Calu3 (cell line): ENCODE measurements around the gene RTL10. TPM values are rescaled to one million over a fixed set of nuclear protein-coding genes. Genes with fewer than 3 reads are reported as not detected.

Experiments
- BruUV-seq: library from RNA; stranded (reverse); fragments of 400-500 nt; replicated peaks from 2 replicates; lab custom pipeline; 2021; lab: Mats Ljungman, UMichigan
- CTCF ChIA-PET: fragments of 300-600 bp; sonication (Branson Sonifier 250); formaldehyde crosslinking; loops from one replicate; lab custom pipeline; 2022; ENCODE audit warnings: antibody characterized with exemption; lab: Charles Lee
- DNase-seq: peaks from one replicate; pipeline ENCODE4 v3.0.0; 2022
- H3K27ac Mint-ChIP-seq: one replicate; pipeline ENCODE4 v1.8.0; 2022; ENCODE audit warnings: mixed read lengths; ENCODE audit not compliant: unreplicated experiment
- H3K27me3 Mint-ChIP-seq: one replicate; pipeline ENCODE4 v1.8.0; 2022; ENCODE audit warnings: mixed read lengths; ENCODE audit not compliant: unreplicated experiment
- H3K36me3 Mint-ChIP-seq: one replicate; pipeline ENCODE4 v1.8.0; 2022; ENCODE audit warnings: mild to moderate bottlenecking, moderate library complexity, mixed read lengths; ENCODE audit not compliant: insufficient read depth, unreplicated experiment
- H3K4me1 Mint-ChIP-seq: one replicate; pipeline ENCODE4 v1.8.0; 2022; ENCODE audit warnings: mild to moderate bottlenecking, low read depth, mixed read lengths; ENCODE audit not compliant: unreplicated experiment
- H3K4me3 Mint-ChIP-seq: one replicate; pipeline ENCODE4 v1.8.0; 2022; ENCODE audit warnings: mild to moderate bottlenecking, low read depth, moderate library complexity, mixed read lengths; ENCODE audit not compliant: unreplicated experiment
- H3K9me3 Mint-ChIP-seq: one replicate; pipeline ENCODE4 v1.8.0; 2022; ENCODE audit warnings: low read depth, mixed read lengths; ENCODE audit not compliant: unreplicated experiment
- CTCF ChIP-seq: fragments of 200-600 bp; IDR thresholded peaks from one replicate; pipeline ENCODE4 v1.8.0; 2022; ENCODE audit warnings: antibody characterized with exemption; ENCODE audit not compliant: unreplicated experiment
- intact Hi-C: fragments of 100-400 bp; cut with micrococcal nuclease; formaldehyde crosslinking; loops from one replicate; pipeline ENCODE4 v1.10.0; 2022; ENCODE audit not compliant: unreplicated experiment
- total RNA-seq: library from RNA; stranded (reverse); gene quantifications from 2 replicates; pipeline ENCODE4 v1.2.3, GENCODE V29; 2022

RTL10 gene
- total RNA-seq, 1 experiment from 2014 or later: 26.2 TPM

GRCh38 chr22:19819911-19820879 is 34.5 kb downstream of the RTL10 start:
- CTCF ChIA-PET: no interaction called here
- no peaks in the 10 kb centered on the region for H3K9me3 Mint-ChIP-seq
- H3K36me3 Mint-ChIP-seq: peaks cover 4% of the 10 kb centered on the region
- H3K27me3 Mint-ChIP-seq: no peaks in the 10 kb centered on the region
- intact Hi-C loops: no loop called here
- H3K4me1 Mint-ChIP-seq: no peaks in the 10 kb centered on the region
- no peak overlapping the region for H3K27ac Mint-ChIP-seq
- no peak overlapping the region for H3K4me3 Mint-ChIP-seq
- no peak for TF ChIP-seq CTCF
- BruUV-seq: no TSS peak
- no peak for DNase-seq

- DNase-seq: no peak
- Mint-ChIP-seq H3K4me3 (no peak overlapping the region), H3K36me3 (peaks cover 4% of the 10 kb centered on the region), H3K4me1 (no peaks in the 10 kb centered on the region), H3K9me3 (no peaks in the 10 kb centered on the region), H3K27me3 (no peaks in the 10 kb centered on the region), H3K27ac (no peak overlapping the region)
- no TSS peak for BruUV-seq
- no peak for TF ChIP-seq CTCF
- CTCF ChIA-PET: no interaction called here
- intact Hi-C loops: no loop called here
These were observed 35.3 kb downstream of the RTL10 start for GRCh38 chr22:19819208-19819910.

- intact Hi-C loops: no loop called here
- H3K36me3 Mint-ChIP-seq: peaks cover under 1% of the 10 kb centered on the region
- H3K4me3 Mint-ChIP-seq: no peak overlapping the region
- DNase-seq: no peak
- TF ChIP-seq CTCF: no peak
- no peak overlapping the region for H3K27ac Mint-ChIP-seq
- BruUV-seq: no TSS peak
- no peaks in the 10 kb centered on the region for H3K4me1 Mint-ChIP-seq
- no peaks in the 10 kb centered on the region for H3K27me3 Mint-ChIP-seq
- H3K9me3 Mint-ChIP-seq: no peaks in the 10 kb centered on the region
- CTCF ChIA-PET: no interaction called here
These were observed 36.1 kb downstream of the RTL10 start for GRCh38 chr22:19818324-19819207.

DNA sequence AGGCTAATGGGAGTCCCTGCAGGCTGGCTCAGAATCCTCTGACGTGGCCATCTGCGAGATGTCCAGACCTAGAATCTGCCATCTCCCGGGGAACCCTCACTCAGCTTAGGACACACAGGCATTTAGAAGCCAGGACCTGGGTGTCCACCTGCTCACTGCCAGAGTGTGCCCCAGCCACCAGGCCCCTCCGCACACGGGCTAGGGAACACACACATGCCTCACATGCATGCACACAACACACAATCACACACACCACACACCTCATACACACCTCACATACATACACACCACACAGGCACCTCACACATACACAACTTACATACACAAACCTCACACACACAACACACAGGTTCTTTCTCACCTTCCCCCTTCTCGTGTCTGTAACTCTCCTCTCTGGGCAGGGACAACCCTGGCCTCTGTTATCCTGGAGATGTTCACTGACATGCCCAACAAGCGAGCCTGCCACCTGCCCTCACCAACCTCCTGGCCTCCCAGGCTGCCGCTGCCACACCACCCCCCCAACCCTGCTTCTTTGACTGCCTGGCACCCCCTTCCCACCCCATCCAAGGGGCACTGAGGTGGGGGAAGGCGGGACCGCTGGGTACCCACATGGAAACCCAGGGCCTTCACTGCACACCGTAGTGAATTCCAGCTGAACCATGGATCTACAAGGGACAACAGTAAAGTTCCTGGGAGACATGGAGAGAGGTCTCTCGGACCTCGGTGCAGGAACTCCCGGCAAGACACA is 38.1 kb downstream of the RTL10 start:
- H3K27me3 Mint-ChIP-seq: no peaks in the 10 kb centered on the region
- no peak for TF ChIP-seq CTCF
- H3K36me3 Mint-ChIP-seq: no peaks in the 10 kb centered on the region
- H3K4me1 Mint-ChIP-seq: no peaks in the 10 kb centered on the region
- intact Hi-C loops: no loop called here
- CTCF ChIA-PET: no interaction called here
- no peak for DNase-seq
- H3K4me3 Mint-ChIP-seq: no peak overlapping the region
- BruUV-seq: no TSS peak
- H3K9me3 Mint-ChIP-seq: no peaks in the 10 kb centered on the region
- H3K27ac Mint-ChIP-seq: no peak overlapping the region
